Activated naive CD8-positive, alpha-beta T cell treated with anti-CD3 and anti-CD28 coated beads, Interleukin-2, amount 50 U/mL, for 16 hours (primary cell): ENCODE results near the gene PODXL2.

Experiments
- DNase-seq: peaks from one replicate; pipeline ENCODE4 v3.0.0-alpha.2; 2020; ENCODE audit warnings: low read depth, low spot score

PODXL2 gene

DNA sequence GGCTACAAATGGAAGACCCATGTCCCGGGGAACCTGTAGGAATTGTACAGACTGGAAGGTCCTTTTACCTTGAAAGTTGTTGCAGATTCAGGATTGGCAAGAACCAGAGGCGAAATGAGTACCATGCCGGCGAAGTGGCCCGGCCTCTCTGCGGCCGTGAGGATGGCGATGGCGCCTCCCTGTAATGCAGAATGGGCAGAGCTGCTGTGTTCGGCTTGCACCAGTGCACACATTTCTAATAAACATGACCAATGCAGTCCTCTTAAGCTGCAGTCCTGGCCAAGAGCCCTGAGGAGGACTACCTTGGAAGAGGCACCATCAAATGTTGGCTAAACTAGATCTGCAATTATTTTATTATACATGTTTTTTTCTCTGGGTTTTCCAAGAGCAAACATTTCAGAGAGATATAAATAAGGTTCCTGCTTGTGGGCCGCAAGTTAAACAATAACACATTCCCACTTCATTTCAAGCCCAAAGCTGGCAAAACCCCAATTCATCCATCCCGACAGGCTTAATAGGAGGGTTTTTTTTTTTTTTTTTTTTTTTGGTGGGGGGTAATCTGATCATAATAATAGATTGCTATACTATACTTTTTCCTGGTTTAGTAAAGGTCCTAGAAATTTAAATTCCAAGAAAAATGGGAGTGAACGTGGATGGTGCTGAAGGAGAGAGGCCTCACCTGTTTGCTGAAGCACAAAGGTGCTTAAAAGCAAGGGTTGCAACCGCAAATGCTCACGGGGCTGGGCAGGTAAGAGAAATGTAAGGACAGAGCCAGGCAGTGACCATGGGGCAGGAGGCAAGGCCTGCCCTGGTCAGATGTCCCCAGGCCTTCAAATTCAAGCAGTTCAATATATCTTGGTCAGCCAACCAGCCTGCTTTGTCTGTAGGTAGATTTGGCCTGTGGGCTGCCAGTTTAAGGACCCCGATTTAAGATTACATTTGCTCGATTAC, 92.3 kb downstream of the PODXL2 start:
- DNase-seq, result no peak

GRCh38 chr3:127722091-127722784, 93.3 kb downstream of the PODXL2 start:
- DNase-seq, result no peak
